ENCODE measurements around the gene ORC6.

ORC6 gene

GRCh38 chr16:46706642-46707041, 17.2 kb downstream of the ORC6 start:
- no peaks in the 10 kb centered on the region for H3K27me3 ChIP-seq (replicated peaks; ENCODE audit: control insufficient read depth, insufficient read depth, low read length)
- DNase-seq (ENCODE audit: extremely low read depth, insufficient read length), result no peak
- no peak for TF ChIP-seq CTCF (IDR thresholded peaks at IDR 0.05; ENCODE audit: insufficient read depth, low read length, poor library complexity, severe bottlenecking)

GRCh38 chr16:46709469-46710005, 20.1 kb downstream of the ORC6 start:
- H3K36me3 ChIP-seq (ENCODE audit: control insufficient read depth, insufficient read depth, low read length), result no peaks in the 10 kb centered on the region
- no peaks in the 10 kb centered on the region for H3K27me3 ChIP-seq (replicated peaks; ENCODE audit: control insufficient read depth, insufficient read depth, low read length)
- TF ChIP-seq CTCF (IDR thresholded peaks at IDR 0.05; ENCODE audit: insufficient read depth, low read length, poor library complexity, severe bottlenecking), result no peak
- DNase-seq (ENCODE audit: extremely low read depth, insufficient read length), result no peak
- H3K4me3 ChIP-seq (replicated peaks; ENCODE audit: low read depth, low read length), result no peak overlapping the region

More at GRCh38 chr16:46706642-46707041, 17.2 kb downstream of the ORC6 start:
- Histone ChIP-seq H3K4me3 (replicated peaks; ENCODE audit: low read depth, low read length) (no peak overlapping the region), H3K36me3 (ENCODE audit: control insufficient read depth, insufficient read depth, low read length) (no peaks in the 10 kb centered on the region)

- TF ChIP-seq CTCF (IDR thresholded peaks at IDR 0.05; ENCODE audit: insufficient read depth, low read length, poor library complexity, severe bottlenecking), result no peak
- H3K4me3 ChIP-seq (replicated peaks; ENCODE audit: low read depth, low read length), result no peak overlapping the region
- no peaks in the 10 kb centered on the region for H3K36me3 ChIP-seq (ENCODE audit: control insufficient read depth, insufficient read depth, low read length)
- no peaks in the 10 kb centered on the region for H3K27me3 ChIP-seq (replicated peaks; ENCODE audit: control insufficient read depth, insufficient read depth, low read length)
- no peak for DNase-seq (ENCODE audit: extremely low read depth, insufficient read length)
Measured at GRCh38 chr16:46711106-46712058, 21.9 kb downstream of the ORC6 start.

- Histone ChIP-seq H3K27me3 (replicated peaks; ENCODE audit: control insufficient read depth, insufficient read depth, low read length) (no peaks in the 10 kb centered on the region), H3K4me3 (replicated peaks; ENCODE audit: low read depth, low read length) (no peak overlapping the region), H3K36me3 (ENCODE audit: control insufficient read depth, insufficient read depth, low read length) (no peaks in the 10 kb centered on the region)
- DNase-seq (ENCODE audit: extremely low read depth, insufficient read length), result no peak
- TF ChIP-seq CTCF (IDR thresholded peaks at IDR 0.05; ENCODE audit: insufficient read depth, low read length, poor library complexity, severe bottlenecking), result no peak
Measured at GRCh38 chr16:46712911-46713310, 23.5 kb downstream of the ORC6 start.

GRCh38 chr16:46713634-46714033, 24.2 kb downstream of the ORC6 start:
- H3K27me3 ChIP-seq (replicated peaks; ENCODE audit: control insufficient read depth, insufficient read depth, low read length), result no peaks in the 10 kb centered on the region
- DNase-seq (ENCODE audit: extremely low read depth, insufficient read length), result no peak

More at GRCh38 chr16:46713634-46714033, 24.2 kb downstream of the ORC6 start:
- Histone ChIP-seq H3K4me3 (replicated peaks; ENCODE audit: low read depth, low read length) (no peak overlapping the region), H3K36me3 (ENCODE audit: control insufficient read depth, insufficient read depth, low read length) (no peaks in the 10 kb centered on the region)
- no peak for TF ChIP-seq CTCF (IDR thresholded peaks at IDR 0.05; ENCODE audit: insufficient read depth, low read length, poor library complexity, severe bottlenecking)

Measured in GM06990 (cell line).